Activated CD8-positive, alpha-beta memory T cell treated with anti-CD3 and anti-CD28 coated beads for 4 hours (primary cell): Measurements from ENCODE around the gene GTF2H2.
"Not testable (repeated sequence)": the region's sequence is repeated elsewhere in the genome, so short reads cannot be mapped to it uniquely, and the experiment has no call there.

Source experiments
- DNase-seq, 2 donors: peaks; one replicate each; pipeline ENCODE4 v3.0.0-alpha.2; 2020; ENCODE audit warnings: low read depth in 2 of 2

The GTF2H2 gene

DNA sequence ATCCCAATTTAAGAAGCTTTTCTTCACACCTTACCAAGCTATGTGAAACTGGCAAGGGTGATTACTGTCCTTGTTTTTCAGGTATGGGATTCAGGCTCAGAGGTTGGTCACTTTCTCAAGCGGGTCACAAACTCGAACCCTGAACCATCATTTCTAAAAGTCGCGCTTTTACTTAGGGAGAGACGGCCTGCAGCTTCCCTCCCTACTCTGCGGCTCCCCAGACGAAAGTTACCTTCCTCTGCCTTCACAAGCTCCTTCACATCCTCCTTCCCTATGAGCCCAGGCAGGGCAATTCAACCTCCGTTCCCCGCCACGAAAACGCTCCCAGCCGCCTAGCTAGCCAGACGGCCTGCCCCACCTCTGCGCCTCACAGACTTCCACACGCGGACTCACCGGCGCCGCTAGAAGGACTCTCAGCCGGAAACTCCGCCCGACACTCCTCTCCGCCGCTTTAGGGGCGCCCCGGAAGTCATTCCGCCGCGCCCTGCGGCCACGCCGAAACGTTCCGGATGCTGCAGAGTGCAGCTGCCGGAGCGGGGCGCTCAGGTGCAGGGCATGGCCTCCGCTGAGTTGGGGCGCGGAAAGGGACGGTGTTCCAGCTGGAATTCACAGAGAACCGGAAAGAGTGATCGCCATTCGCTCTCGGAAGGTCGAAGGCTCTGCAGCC is at the start of gene GTF2H2:
Gene GTF2H2, minus strand, starts transcription at position 415 of the 667 bp plus-strand sequence. CDS start 4,913 bp downstream, outside the sequence.
- DNase-seq: not testable (repeated sequence)

DNA sequence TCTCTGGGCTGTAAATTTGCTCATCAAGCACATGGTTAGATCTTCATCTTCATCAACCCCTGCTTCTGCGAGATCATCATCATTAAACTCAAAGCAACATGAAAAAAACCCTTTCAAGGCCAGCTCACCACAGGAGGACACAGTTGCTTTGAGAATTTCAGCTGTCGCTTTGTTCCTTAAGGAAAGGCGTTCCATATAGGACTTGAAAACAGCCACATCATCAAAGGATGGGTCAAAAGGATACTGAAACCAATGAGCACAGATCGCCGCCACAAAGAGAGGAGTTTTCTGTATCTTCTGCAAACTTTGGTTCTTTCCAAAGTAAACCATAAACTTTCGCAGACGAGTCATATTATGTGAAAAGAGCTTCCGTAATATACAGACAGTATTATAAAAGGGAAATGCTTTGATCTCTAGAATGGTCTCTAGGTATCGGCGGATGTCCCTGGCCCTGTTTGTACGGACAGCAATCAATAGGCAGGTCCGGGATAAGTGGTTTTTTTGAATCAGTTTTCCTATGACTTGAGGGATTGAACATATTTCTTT is 42.3 kb upstream of the GTF2H2 start:
- not testable (repeated sequence) for DNase-seq

DNA sequence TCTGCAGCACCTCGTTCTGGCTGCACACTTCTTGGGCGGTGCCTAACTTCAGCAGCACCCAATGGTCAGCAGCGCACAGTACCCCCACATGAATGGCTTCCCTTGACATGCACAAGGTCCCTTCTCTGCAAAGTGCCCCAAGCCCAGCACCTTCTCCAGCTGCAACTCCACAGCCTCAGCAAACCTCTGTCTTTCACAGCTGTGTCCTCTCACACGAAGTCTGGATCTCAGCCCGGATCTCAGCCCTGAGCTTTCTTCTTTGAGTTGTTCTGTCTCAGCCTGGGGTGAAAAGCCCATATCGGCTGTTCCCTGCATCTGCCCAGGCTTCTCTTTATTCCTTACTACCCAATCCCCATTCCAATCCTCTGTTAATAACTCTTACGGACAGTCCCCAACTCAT is 32.5 kb upstream of the GTF2H2 start:
- DNase-seq: not testable (repeated sequence)

DNA sequence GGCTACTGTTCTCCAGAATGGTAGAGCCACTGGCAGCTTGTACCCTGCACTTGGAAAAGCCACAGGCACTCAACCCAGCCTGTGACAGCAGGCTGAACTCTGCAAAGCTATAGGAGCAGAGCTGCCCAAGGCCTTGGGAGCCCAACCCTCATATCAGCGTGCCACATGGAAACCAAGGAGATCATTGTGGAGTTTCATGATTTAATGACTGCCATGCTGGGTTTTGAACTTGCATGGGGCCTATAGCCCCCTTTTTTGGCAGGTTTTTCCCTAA is 30.4 kb upstream of the GTF2H2 start:
- DNase-seq: not testable (repeated sequence)

DNA sequence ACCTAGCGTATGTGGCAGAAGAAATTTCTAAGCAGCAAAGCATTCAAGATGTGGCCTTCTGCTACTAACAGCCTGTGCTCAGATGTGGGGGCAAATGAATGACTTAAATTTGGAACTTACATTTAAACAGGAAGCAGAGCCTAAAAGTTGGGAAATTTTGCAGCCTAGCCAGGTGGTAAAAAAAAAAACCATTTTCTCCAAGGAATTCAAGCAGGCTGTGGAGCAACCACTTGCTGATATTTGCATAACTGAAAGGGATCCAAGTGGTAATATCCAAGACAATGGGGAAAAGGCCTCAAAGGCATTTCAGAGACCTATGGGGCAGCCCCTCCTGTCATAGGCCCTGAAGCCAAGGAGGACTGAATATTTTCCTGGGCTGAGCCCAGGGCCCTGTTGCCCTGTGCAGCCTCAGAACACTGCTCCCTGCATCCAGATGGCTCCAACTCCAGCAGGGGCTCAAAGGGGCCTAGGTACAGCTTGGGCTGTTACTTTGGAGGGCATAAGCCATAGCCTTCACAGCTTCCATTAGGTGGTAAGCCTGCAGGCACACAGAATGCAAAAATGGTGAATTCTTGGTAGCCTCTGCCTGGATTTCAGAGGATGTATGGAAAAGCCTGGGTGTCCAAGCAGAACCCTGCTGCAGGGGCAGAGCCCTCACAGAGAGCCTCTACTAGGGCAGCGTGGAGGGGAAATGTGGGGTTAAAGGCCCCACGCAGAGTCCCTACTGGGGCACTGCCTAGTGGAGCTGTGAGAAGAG is 29.9 kb upstream of the GTF2H2 start:
- not testable (repeated sequence) for DNase-seq

DNA sequence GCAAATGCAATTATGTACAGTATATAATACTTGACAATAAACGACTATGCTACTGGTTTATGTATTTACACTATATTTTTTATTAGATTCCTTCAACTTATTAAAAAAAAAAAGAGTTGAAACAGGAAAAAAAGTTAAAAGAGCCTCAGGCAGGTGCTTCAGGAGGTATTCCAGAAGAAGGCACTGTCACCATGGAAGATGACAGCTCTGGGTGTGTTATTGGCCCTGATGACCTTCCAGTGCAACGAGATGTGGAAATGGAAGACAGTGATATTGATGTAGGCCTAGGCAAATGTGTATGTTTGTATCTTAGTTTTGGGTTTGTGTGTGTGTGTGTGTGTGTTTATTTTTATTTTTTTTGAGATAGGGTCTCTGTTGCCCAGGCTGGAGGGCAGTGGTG is 22.3 kb upstream of the GTF2H2 start:
- DNase-seq: not testable (repeated sequence)

DNA sequence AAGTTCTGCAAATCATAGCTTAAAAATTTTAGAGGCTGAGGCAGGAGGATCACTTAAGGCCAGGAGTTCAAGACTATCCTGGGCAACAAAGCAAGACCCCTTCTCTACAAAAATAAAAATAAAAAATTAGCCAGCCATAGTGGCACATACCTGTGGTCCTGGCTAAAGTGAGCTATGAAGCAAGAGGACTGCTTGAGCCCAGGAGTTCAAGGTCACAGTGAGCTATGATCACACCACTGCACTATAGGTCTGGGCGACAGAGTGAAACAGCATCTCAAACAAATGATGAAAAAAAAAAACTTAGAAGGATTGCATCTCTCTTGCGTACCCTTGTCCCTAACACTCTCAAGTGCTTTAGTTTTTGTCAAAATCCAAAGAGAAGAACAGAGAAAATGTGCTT is 21.3 kb upstream of the GTF2H2 start:
- not testable (repeated sequence) for DNase-seq

DNA sequence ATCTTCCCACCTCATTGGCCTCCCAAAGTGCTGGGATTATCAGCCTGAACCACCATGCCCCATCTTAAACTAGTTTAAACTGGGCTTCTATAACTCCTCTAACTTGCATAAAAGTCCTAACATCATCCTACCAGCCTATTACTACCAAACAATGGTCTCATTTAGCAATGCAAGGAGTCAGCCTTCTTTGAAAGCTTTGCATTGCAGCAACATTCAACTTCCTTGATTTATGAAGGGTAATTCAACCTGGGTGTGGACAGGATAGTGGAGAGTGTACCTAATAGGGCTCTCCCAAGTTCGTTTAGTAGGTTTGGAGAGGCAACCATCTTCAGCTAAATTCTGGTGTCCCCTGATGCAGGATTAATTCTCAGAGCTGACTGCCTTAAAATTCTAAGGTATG is 18.7 kb upstream of the GTF2H2 start:
- not testable (repeated sequence) for DNase-seq

DNA sequence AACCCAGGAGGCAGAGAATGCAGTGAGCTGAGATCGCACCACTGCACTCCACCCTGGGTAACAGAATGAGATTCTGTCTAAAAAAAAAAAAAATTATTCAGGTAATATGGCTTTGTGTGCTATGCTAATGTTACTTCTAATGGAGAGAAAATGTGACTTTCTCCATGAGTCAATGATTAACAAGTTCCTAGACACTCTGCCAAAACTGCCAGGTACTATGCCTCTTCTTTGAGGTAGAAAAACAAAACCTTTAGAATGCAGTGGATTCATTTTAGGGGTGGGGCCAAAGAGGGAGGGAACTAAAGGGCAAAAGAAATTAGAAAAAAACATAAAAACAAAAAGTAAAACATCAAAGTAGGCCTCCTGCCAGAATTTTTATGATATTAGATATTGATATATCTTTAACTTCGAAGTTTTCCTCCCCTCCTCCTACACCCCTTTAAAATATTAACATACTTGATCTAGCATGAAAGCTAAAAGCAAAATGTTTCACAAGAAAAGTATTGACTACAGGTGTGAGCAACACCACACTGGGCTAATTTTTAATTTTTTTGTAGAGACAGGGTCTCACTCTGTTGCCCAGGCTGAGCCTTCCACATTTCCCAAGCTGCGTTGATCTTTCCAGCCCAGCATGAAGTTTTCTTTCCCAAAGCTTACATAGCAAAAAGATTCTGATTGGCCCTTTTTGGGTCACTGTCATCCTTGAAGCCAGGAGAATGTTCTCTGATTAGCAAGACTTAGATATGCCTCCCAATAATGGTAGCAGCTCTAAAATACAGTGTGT is 17.0 kb upstream of the GTF2H2 start:
- not testable (repeated sequence) for DNase-seq

DNA sequence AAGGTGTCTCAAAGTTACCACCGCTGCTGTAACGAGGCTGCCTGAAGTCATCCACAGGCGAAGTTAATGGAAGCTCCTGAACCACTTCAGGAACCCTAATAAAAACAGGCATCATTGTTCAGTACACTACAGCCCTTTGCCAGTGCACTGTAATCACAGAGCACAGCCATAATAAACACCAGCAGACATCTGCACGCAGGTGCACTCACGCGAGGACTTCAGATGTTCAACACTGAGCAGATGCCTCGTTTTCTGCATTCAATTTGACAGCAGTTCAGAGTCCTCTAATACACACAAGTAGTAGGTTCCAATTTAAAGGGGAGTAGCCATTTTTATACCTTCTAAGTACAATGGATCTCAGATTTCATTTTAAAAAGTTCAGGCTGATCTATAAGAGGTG is 15.4 kb upstream of the GTF2H2 start:
- not testable (repeated sequence) for DNase-seq

DNA sequence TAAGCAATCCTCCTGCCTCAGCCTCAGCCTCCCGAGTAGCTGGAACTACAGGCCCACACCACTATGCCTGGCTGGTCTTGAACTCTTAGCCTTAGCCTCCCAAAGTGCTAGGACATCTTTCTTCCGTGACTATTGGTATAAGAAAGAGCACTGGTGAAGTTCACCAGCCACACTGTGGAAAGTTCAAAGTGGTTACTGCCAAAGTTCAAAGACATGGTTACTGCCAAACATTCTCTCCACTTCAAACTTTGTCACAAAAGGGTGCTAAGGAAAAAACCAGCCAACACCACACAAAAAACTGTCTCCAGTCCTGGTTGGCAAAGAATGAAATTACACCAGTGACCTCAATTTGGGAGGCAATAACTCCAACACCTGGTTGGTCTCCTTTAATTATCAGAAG is 14.9 kb upstream of the GTF2H2 start:
- DNase-seq: not testable (repeated sequence)

DNA sequence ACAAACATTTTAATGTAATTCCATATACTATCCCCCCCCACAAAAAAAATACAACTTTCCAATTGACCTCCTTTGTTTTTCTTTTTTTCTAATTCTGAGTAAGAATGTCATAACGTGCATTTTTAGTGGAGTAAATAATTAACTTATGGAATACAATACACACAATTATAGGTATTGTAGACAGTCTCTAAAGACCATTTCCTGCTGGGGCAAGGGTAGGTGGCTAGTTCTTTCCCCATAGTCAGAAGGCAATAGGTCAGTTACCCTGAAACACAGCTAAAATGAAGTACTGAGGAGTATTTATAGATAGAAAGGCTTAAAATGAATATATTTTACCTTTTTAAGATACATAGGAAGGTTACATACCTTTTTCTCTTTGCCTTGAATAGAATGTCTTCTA is 6.2 kb downstream of the GTF2H2 start:
- DNase-seq: not testable (repeated sequence)

DNA sequence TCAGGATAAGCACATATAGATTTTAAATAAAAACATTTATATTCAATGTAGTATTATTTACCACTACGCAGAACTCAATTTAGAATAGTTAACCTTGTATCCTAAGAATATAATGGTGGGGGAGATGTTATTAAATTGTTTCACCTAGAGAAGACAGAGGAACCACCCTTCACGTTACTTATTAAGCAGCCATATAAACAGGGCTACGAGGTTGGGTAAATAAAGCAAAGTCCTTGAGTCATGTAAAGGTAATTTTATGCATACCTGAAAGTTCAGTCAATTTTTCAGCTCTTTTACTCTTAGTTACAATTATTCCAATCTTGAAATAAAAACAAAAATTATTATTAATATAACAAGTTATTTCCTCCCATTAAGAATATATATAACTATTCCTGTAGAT is 8.1 kb downstream of the GTF2H2 start:
- not testable (repeated sequence) for DNase-seq

DNA sequence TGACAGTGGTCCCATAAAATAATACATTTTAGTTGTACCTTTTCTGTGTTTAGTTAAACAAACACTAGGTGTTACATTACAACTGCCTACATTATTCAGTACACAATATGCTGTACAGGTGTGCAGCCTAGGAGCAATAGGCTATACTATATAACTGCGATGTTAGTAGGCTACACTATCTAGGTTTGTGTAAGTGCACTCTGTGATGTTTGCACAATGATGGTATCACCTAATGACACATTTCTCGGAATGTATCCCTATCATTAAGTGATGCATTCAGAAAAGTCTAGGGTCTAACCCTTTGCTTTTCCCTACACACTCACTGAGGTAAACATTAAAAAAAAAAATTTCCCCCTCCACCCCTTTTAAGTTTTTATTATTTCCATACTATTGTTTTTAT is 22.7 kb downstream of the GTF2H2 start:
- DNase-seq: not testable (repeated sequence)

DNA sequence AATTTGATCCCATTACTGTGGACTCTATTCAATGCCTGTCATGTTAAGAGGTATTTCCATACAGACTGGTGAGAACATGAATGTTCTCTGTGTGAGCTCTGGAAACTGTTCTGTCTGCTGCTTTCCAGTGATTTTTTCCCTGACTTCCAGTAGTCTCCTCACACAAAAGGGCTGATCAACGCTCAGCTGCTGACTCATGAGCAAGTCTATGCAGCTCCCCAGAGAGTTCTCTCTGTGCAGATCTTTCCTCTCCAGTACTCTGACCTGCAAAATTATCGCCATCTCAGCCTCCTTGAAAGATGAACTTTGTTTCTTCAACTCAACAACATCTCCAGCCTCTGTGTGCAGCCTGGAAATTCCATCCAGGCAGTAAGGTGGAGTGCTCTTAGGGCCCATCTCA is 23.3 kb downstream of the GTF2H2 start:
- DNase-seq: not testable (repeated sequence)

DNA sequence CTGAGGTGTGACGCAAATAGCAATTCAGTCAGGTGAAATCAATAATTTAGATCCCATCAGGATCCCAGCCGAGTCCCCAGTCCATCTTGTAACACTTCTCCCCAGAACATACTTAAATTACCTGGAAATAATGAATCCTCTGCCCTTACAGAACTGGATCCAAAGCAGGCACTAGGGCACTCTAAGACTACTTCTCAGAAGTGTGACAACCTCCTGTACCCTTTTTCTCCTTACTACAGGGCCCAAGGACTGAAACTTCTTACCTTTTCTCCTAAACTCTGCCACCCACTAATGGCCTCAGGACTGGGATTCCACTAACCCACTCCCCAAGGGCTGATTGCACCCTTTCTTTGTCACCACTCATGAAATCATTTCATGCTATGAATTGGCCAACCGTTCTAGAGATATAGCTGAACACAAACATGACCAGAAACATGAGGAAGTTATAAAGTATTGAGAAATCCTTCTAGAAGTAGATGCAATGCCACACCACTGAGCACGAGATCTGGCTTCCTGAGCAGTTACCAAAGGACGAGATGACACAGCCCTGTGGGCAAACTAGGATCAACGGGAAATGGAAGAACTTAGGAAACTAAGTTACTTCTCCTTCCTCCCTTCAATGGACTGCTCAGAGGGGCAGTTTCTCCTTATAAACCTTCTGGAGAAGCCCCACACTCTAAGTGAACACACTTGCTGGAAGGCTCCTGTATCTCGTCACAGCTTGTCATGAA is 36.3 kb downstream of the GTF2H2 start:
- DNase-seq: not testable (repeated sequence)

DNA sequence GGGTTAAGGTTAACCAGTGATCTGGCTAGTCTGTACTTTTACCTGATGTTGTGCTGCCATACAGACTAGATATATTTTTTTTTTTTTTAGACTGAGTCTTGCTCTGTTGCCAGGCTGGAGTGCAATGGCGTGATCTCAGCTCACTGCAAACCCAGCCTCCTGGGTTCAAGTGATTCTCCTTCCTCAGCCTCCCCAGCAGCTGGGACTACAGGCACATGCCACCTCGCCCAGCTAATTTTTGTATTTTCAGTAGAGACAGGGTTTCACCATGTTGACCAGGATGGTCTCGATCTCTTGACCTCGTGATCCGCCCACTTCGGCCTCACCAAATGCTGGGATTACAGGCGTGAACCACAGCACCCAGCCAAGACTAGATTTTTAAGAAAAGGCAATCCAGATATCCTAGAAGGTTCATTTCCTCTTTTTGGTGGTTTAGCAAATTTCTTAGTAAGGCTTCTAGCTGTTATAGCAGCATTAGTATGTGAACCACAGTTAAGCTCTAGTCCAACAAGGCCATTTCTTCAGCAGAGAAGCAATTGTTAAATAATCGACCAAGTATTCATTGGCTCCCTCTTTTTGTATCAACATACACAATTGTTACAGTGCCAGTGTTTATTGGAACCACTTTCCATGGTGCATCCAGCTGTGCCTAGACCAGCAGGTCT is 42.1 kb downstream of the GTF2H2 start, which contains the start of gene NAIP:
Gene NAIP, minus strand, starts transcription at position 51 of the 665 bp plus-strand sequence. CDS start 12,424 bp downstream, outside the sequence.
- not testable (repeated sequence) for DNase-seq

DNA sequence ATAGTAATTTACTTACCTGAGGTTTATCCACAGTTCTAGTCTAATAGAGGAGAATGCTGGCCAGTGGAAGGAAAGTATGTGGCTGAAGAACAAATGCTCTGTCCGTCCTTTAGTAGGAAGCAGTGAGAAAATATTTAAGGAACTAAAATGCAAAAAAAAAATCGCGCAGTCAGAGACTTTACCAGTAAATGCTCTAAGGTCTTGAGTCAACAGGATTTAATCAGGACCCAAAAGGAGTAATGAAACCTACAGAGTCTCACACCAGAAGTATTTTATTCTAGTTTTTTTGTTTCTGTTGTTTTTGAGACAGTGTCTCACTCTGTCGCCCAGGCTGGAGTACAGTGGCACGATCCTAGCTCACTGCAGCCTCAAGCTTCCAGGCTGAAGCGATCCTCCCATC is 46.8 kb downstream of the GTF2H2 start:
- not testable (repeated sequence) for DNase-seq

DNA sequence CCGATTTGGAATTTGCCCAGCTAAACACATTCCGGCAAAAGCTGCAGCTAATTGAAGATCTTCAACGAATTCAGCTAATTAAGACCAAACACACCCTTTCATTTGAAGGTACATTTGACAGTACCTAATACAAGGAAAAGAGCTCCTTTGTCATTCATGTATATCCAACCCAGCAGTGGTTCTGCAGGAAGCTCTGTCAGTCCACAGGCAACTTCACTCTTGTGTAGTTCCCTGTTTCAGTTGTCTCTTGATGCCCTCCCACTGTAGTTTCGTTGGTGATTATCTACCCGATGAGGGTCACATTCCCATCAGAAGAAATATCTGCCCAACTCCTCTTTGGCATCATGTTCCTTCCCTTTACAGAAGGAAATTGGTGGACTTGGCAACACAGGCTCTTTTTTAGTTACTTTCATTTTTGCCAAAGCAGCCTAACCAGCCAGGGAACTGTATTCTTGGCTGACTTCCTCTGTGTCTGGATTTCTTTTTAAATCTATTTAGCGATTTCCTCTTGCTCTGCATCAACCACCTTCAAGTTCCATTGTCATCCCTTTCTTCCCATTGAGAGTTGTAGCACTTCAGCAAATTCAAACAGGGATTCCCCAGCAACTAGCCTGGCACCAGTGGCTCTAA is 49.0 kb downstream of the GTF2H2 start:
- DNase-seq: not testable (repeated sequence)

DNA sequence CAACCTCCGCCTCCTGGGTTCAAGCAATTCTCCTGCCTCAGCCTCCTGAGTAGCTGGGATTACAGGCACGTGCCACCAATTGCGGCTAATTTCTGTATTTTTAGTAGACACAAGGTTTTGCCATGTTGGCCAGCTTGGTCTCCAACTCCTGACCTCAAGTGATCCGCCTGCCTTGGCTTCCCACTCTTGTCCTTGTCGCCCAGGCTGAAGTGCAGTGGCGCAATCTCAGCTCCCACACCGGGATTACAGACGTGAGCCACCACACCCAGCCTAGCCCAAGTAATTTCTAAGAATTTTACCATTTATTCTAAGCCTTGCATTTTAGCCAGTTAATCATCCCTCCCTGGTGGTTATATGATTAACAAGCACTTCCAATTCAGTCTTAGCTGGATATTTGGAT is 53.3 kb downstream of the GTF2H2 start:
- no peak for DNase-seq
